IMR-90 (cell line): ENCODE measurements around the gene CTNND2. TPM values are rescaled to one million over a fixed set of nuclear protein-coding genes. Genes with fewer than 3 reads are reported as not detected.

Experiments used
- ATAC-seq: fragments of 200-7000 bp; cut with Tn5 transposase; 2 replicates; pipeline ENCODE4 v1.9.1; 2020; ENCODE audit warnings: low read depth, mild to moderate bottlenecking, moderate library complexity
- BruUV-seq: library from RNA; stranded (reverse); fragments of 400-500 nt; replicated peaks from 2 replicates; lab custom pipeline; 2021; lab: Mats Ljungman, UMichigan
- CTCF ChIA-PET: fragments of 300-600 bp; formaldehyde crosslinking; extraction: SDS; loops from one replicate; lab custom pipeline; 2021; ENCODE audit warnings: antibody characterized with exemption; lab: Yijun Ruan, JAX
- POLR2A ChIA-PET: fragments of 300-600 bp; sonication (Branson Sonifier 250); formaldehyde crosslinking; loops from one replicate; lab custom pipeline; 2022; ENCODE audit warnings: antibody characterized with exemption; ENCODE audit not compliant: unreplicated experiment; lab: Charles Lee
- DNase-seq: peaks from one replicate; pipeline ENCODE4 v3.0.0; 2013
- H2AFZ ChIP-seq: replicated peaks from 2 replicates; pipeline ENCODE3; 2013; ENCODE audit warnings: low read length, mild to moderate bottlenecking; ENCODE audit not compliant: poor library complexity
- H2AK5ac ChIP-seq: 2 replicates; pipeline ENCODE4 v1.6.1; 2013; ENCODE audit warnings: low read depth, low read length, inconsistent platforms
- H2AK9ac ChIP-seq: replicated peaks from 2 replicates; pipeline ENCODE3; 2013; ENCODE audit warnings: mild to moderate bottlenecking, low read depth, low read length, moderate library complexity; ENCODE audit not compliant: poor library complexity
- H2BK120ac ChIP-seq: 2 replicates; pipeline ENCODE4 v1.6.1; 2013; ENCODE audit warnings: low read depth, low read length, inconsistent platforms
- H2BK15ac ChIP-seq: 3 replicates; pipeline ENCODE4 v1.6.1; 2013; ENCODE audit warnings: low read depth, low read length, inconsistent platforms
- H2BK20ac ChIP-seq: 2 replicates; pipeline ENCODE4 v1.6.1; 2013; ENCODE audit warnings: low read depth, mild to moderate bottlenecking, inconsistent platforms, low read length, moderate library complexity
- H2BK5ac ChIP-seq: 2 replicates; pipeline ENCODE4 v1.6.1; 2013; ENCODE audit warnings: mild to moderate bottlenecking, low read depth, low read length, inconsistent platforms; ENCODE audit not compliant: poor library complexity, severe bottlenecking
- H3K14ac ChIP-seq: replicated peaks from 2 replicates; pipeline ENCODE4 v1.6.1; 2013; ENCODE audit warnings: low read depth, low read length, inconsistent platforms
- H3K18ac ChIP-seq: 2 replicates; pipeline ENCODE4 v1.6.1; 2013; ENCODE audit warnings: low read depth, low read length, control low read depth
- H3K23ac ChIP-seq: 2 replicates; pipeline ENCODE4 v1.6.1; 2013; ENCODE audit warnings: low read depth, low read length, inconsistent platforms
- H3K27ac ChIP-seq: 2 replicates; pipeline ENCODE4 v1.5.1; 2013; ENCODE audit warnings: mild to moderate bottlenecking, control low read depth, low read length; ENCODE audit not compliant: insufficient read depth
- H3K27me3 ChIP-seq: 2 replicates; pipeline ENCODE4 v1.6.1; 2013; ENCODE audit warnings: low read length; ENCODE audit not compliant: control insufficient read depth, insufficient read depth
- H3K36me3 ChIP-seq: 2 replicates; pipeline ENCODE4 v1.6.1; 2013; ENCODE audit warnings: low read length, mixed read lengths; ENCODE audit not compliant: control insufficient read depth, insufficient read depth
- H3K4ac ChIP-seq: 2 replicates; pipeline ENCODE4 v1.6.1; 2013; ENCODE audit warnings: low read depth, low read length, inconsistent platforms
- H3K4me1 ChIP-seq: 2 replicates; pipeline ENCODE4 v1.6.1; 2013; ENCODE audit warnings: low read length, mixed read lengths; ENCODE audit not compliant: control insufficient read depth, insufficient read depth
- H3K4me2 ChIP-seq: 2 replicates; pipeline ENCODE4 v1.6.1; 2013; ENCODE audit warnings: low read depth, mild to moderate bottlenecking, control low read depth, low read length, moderate library complexity
- H3K4me3 ChIP-seq: 2 replicates; pipeline ENCODE4 v1.5.1; 2013; ENCODE audit warnings: low read depth, mild to moderate bottlenecking, control low read depth, low read length, moderate library complexity; ENCODE audit not compliant: insufficient read depth
- H3K56ac ChIP-seq: 2 replicates; pipeline ENCODE4 v1.6.1; 2013; ENCODE audit warnings: low read length, inconsistent platforms; ENCODE audit not compliant: insufficient read depth; ENCODE audit errors: extremely low read depth
- H3K79me1 ChIP-seq, 2 experiments: 2 replicates each; pipeline ENCODE4 v1.6.1; 2013; ENCODE audit warnings: low read length in 2 of 2, inconsistent platforms in 1 of 2, low read depth in 1 of 2
- H3K9ac ChIP-seq: 2 replicates; pipeline ENCODE4 v1.6.1; 2013; ENCODE audit warnings: low read depth, low read length, control low read depth
- H3K9me1 ChIP-seq: 2 replicates; pipeline ENCODE4 v1.6.1; 2013; ENCODE audit warnings: low read length, inconsistent platforms; ENCODE audit not compliant: insufficient read depth
- H3K9me3 ChIP-seq: 2 replicates; pipeline ENCODE4 v1.6.1; 2013; ENCODE audit warnings: low read length; ENCODE audit not compliant: control insufficient read depth, insufficient read depth
- H4K20me1 ChIP-seq: 2 replicates; pipeline ENCODE4 v1.6.1; 2013; ENCODE audit warnings: low read length, inconsistent platforms; ENCODE audit not compliant: insufficient read depth
- H4K5ac ChIP-seq: 2 replicates; pipeline ENCODE4 v1.6.1; 2013; ENCODE audit warnings: mild to moderate bottlenecking, low read depth, low read length, control low read depth
- H4K8ac ChIP-seq, 2 experiments: 2 replicates each; pipeline ENCODE4 v1.6.1; 2013; ENCODE audit warnings: low read depth in 2 of 2, low read length in 2 of 2, control low read depth in 1 of 2, inconsistent platforms in 1 of 2
- H4K91ac ChIP-seq: 2 replicates; pipeline ENCODE4 v1.6.1; 2013; ENCODE audit warnings: low read depth, low read length, inconsistent platforms; ENCODE audit not compliant: insufficient read depth
- CEBPB ChIP-seq: IDR thresholded peaks from 2 replicates; pipeline ENCODE4 v1.6.1; 2012; ENCODE audit warnings: low read depth, low read length, improper control_type of control experiment
- CHD1 ChIP-seq: IDR thresholded peaks from 2 replicates; pipeline ENCODE4 v1.6.1; 2012; ENCODE audit warnings: low read depth, low read length, improper control_type of control experiment
- FOS ChIP-seq: fragments of 150-350 bp; IDR thresholded peaks from 2 replicates; pipeline ENCODE4 v1.6.1; 2016; ENCODE audit warnings: low read depth, low read length
- MAFK ChIP-seq: IDR thresholded peaks from 2 replicates; pipeline ENCODE4 v1.6.1; 2012; ENCODE audit warnings: low read depth, low read length, improper control_type of control experiment
- MXI1 ChIP-seq: IDR thresholded peaks from 2 replicates; pipeline ENCODE4 v1.6.1; 2012; ENCODE audit warnings: low read depth, mild to moderate bottlenecking, low read length, moderate library complexity, borderline replicate concordance
- NFE2L2 ChIP-seq: fragments of 150-350 bp; IDR thresholded peaks from 2 replicates; pipeline ENCODE4 v1.6.1; 2016; ENCODE audit warnings: low read depth, mild to moderate bottlenecking, low read length
- RAD21 ChIP-seq: IDR thresholded peaks from 2 replicates; pipeline ENCODE4 v1.6.1; 2012; ENCODE audit warnings: low read length, improper control_type of control experiment
- RFX5 ChIP-seq: IDR thresholded peaks from 2 replicates; pipeline ENCODE4 v1.8.0; 2012; ENCODE audit warnings: low read depth, mild to moderate bottlenecking, low read length, moderate library complexity
- SMC3 ChIP-seq: fragments of 150-350 bp; IDR thresholded peaks from 2 replicates; pipeline ENCODE4 v1.6.1; 2016; ENCODE audit warnings: low read depth, mild to moderate bottlenecking, antibody characterized with exemption, low read length, moderate library complexity
- dilution Hi-C: fragments of 300-500 bp; cut with HindIII; formaldehyde crosslinking; loops from one replicate; pipeline ENCODE4 v1.14.3; 2018; ENCODE audit warnings: low sequenced_read_pairs; ENCODE audit not compliant: unreplicated experiment
- in situ Hi-C: fragments of 300-500 bp; cut with MboI; formaldehyde crosslinking; loops from 3 replicates; pipeline ENCODE4 v1.14.3; 2019; ENCODE audit warnings: low sequenced_read_pairs, inconsistent platforms, mixed read lengths
- intact Hi-C: fragments of 100-400 bp; cut with micrococcal nuclease; formaldehyde crosslinking; loops from 2 replicates; pipeline ENCODE4 v1.10.0; 2022
- polyA plus RNA-seq, 3 experiments: library from polyadenylated mRNA; depleted of rRNA; stranded (reverse); fragments of >200 nt; gene quantifications; 2 replicates each; pipeline ENCODE4 v1.2.3, GENCODE V29; 2012; ENCODE audit warnings: low replicate concordance in 1 of 3
- total RNA-seq: library from RNA; depleted of rRNA; stranded (reverse); fragments of >200 nt; gene quantifications from 2 replicates; pipeline ENCODE4 v1.2.3, GENCODE V29; 2012
- TF ChIP-seq, protein P1 (sequence below): conservative IDR thresholded peaks from 2 replicates; pipeline ENCODE4 v1.5.1; 2012; ENCODE audit warnings: mild to moderate bottlenecking, low read depth, low read length, improper control_type of control experiment

The CTNND2 gene
- total and polyA plus RNA-seq, 2 of the 4 experiments (the other 2 are of a cell fraction): not detected

DNA sequence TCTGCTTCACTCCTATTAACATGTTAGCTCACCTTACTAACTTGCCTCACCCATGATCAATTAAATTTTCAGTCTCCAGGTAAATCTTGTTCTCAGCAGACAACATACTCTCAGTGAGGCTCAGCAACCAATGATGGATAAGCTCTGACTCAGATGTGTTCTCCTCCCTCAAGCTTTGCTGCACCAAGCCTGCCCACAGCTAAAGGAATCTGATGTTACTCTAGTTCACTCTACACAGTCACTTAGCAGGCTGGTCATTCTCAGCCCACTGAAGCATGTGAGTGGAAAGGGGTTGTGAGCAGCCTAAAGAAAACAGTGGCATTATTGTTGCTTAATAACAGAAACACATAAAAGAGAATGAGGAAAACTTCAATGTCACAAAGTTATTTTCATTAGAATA lies 37.3 kb upstream of the CTNND2 start:
- dilution Hi-C loops: no loop called here

More for the DNA sequence above, 37.3 kb upstream of the CTNND2 start:
- H3K27ac ChIP-seq: no peak overlapping the region
- no peaks in the 10 kb centered on the region for H3K79me1 ChIP-seq
- POLR2A ChIA-PET: no interaction called here
- no peak overlapping the region for H2AK9ac ChIP-seq
- no peak overlapping the region for H3K56ac ChIP-seq
- H3K14ac ChIP-seq: no peak overlapping the region
- no peaks in the 10 kb centered on the region for H3K9me1 ChIP-seq
- H2AFZ ChIP-seq: no peak overlapping the region
- H3K18ac ChIP-seq: no peak overlapping the region
- no peak overlapping the region for H2AK5ac ChIP-seq
- H4K20me1 ChIP-seq: no peaks in the 10 kb centered on the region
- H3K36me3 ChIP-seq: no peaks in the 10 kb centered on the region
- H2BK15ac ChIP-seq: no peak overlapping the region
- peaks cover 6% of the 10 kb centered on the region; the same call in 1 of the 2 replicates for H3K9me3 ChIP-seq
- H4K91ac ChIP-seq: no peak overlapping the region
- intact Hi-C loops (no loop called here), in situ Hi-C loops (no loop called here)
- no peak overlapping the region for H3K4me2 ChIP-seq
- no peak for ATAC-seq
- no peak overlapping the region for H4K5ac ChIP-seq
- no peak overlapping the region for H2BK5ac ChIP-seq
- CTCF ChIA-PET: no interaction called here
- H3K9ac ChIP-seq: no peak overlapping the region
- H3K4ac ChIP-seq: no peak overlapping the region
- no peak overlapping the region for H2BK20ac ChIP-seq
- no peaks in the 10 kb centered on the region for H3K27me3 ChIP-seq
- no peaks in the 10 kb centered on the region for H3K4me1 ChIP-seq
- H3K4me3 ChIP-seq: no peak overlapping the region
- TF ChIP-seq SMC3 (no peak), MXI1 (no peak), CEBPB (no peak), MAFK (no peak), RFX5 (no peak), FOS (no peak), RAD21 (no peak), CHD1 (no peak), NFE2L2 (no peak)
- TF ChIP-seq, protein P1, sequence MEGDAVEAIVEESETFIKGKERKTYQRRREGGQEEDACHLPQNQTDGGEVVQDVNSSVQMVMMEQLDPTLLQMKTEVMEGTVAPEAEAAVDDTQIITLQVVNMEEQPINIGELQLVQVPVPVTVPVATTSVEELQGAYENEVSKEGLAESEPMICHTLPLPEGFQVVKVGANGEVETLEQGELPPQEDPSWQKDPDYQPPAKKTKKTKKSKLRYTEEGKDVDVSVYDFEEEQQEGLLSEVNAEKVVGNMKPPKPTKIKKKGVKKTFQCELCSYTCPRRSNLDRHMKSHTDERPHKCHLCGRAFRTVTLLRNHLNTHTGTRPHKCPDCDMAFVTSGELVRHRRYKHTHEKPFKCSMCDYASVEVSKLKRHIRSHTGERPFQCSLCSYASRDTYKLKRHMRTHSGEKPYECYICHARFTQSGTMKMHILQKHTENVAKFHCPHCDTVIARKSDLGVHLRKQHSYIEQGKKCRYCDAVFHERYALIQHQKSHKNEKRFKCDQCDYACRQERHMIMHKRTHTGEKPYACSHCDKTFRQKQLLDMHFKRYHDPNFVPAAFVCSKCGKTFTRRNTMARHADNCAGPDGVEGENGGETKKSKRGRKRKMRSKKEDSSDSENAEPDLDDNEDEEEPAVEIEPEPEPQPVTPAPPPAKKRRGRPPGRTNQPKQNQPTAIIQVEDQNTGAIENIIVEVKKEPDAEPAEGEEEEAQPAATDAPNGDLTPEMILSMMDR: no peak
- H3K23ac ChIP-seq: no peak overlapping the region
- no peak overlapping the region for H4K8ac ChIP-seq
- no peak for DNase-seq
- no peak overlapping the region for H2BK120ac ChIP-seq
- no TSS peak for BruUV-seq
